HepG2 (cell line): ENCODE results near the gene RPH3AL.

Experiments used
- DBP ChIP-seq: sonication (generic); formaldehyde crosslinking; IDR thresholded peaks from 2 replicates; pipeline ENCODE4 v1.4.0; 2020; ENCODE audit warnings: missing genetic modification reagents; ENCODE audit errors: not compliant biosample characterization
- E2F2 ChIP-seq: sonication (generic); formaldehyde crosslinking; IDR thresholded peaks from 2 replicates; pipeline ENCODE4 v1.4.0; 2020; ENCODE audit warnings: missing genetic modification reagents, borderline replicate concordance
- SP2 ChIP-seq: sonication (generic); formaldehyde crosslinking; IDR thresholded peaks from 2 replicates; pipeline ENCODE4 v1.5.1; 2020; ENCODE audit warnings: mild to moderate bottlenecking, missing genetic modification reagents
- TAF1 ChIP-seq: sonication (generic); formaldehyde crosslinking; IDR thresholded peaks from 2 replicates; pipeline ENCODE4 v1.4.0; 2020; ENCODE audit warnings: missing genetic modification reagents
- ZKSCAN8 ChIP-seq: IDR thresholded peaks from 2 replicates; pipeline ENCODE4 v1.6.1; 2016; ENCODE audit warnings: borderline replicate concordance, missing genetic modification reagents, missing compliant biosample characterization

GRCh38 chr17:339193-340061 is 13.2 kb downstream of the RPH3AL start:
- no peak for TF ChIP-seq TAF1 (CRISPR knock-in tag)
- TF ChIP-seq SP2 (CRISPR knock-in tag) = no peak
- TF ChIP-seq ZKSCAN8 (CRISPR knock-in tag) = no peak
- TF ChIP-seq DBP (CRISPR knock-in tag) = no peak
- no peak for TF ChIP-seq E2F2 (CRISPR knock-in tag)
